22Rv1 (cell line): ENCODE results near the gene PLA2G2F.

Source experiments
- H3K27ac ChIP-seq: fragments of 450-650 bp; 2 replicates; pipeline ENCODE4 v1.5.1; 2017
- ZFX ChIP-seq: fragments of 450-650 bp; IDR thresholded peaks from 2 replicates; pipeline ENCODE4 v1.6.1; 2017; ENCODE audit warnings: antibody characterized with exemption, borderline replicate concordance
- TF ChIP-seq, protein P1 (sequence below): fragments of 450-650 bp; IDR thresholded peaks from 2 replicates; pipeline ENCODE4 v1.5.1; 2017; ENCODE audit warnings: mild to moderate bottlenecking

PLA2G2F gene

DNA sequence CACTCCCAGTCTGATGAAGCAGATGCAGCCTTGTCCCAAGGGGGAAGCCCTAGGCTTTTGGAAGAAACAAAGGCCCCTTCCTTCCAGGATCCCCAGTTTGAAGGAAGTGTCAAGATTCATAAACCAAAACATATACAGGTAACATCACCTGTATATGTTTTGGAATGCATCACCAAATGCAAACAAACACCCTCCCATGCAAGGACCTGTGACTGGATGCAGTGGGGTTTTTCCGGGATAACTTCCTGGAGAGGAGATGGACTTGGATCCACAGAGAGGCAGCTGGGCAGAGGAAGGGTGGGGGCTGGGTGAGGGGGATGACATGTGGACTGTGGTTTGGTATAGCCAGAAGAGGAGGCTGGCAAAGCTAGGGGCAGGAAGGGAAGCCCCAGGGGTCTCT is 1.5 kb upstream of the PLA2G2F start:
- TF ChIP-seq, protein P1, sequence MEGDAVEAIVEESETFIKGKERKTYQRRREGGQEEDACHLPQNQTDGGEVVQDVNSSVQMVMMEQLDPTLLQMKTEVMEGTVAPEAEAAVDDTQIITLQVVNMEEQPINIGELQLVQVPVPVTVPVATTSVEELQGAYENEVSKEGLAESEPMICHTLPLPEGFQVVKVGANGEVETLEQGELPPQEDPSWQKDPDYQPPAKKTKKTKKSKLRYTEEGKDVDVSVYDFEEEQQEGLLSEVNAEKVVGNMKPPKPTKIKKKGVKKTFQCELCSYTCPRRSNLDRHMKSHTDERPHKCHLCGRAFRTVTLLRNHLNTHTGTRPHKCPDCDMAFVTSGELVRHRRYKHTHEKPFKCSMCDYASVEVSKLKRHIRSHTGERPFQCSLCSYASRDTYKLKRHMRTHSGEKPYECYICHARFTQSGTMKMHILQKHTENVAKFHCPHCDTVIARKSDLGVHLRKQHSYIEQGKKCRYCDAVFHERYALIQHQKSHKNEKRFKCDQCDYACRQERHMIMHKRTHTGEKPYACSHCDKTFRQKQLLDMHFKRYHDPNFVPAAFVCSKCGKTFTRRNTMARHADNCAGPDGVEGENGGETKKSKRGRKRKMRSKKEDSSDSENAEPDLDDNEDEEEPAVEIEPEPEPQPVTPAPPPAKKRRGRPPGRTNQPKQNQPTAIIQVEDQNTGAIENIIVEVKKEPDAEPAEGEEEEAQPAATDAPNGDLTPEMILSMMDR, result no peak
- TF ChIP-seq ZFX, result no peak
- H3K27ac ChIP-seq, result no peak overlapping the region

DNA sequence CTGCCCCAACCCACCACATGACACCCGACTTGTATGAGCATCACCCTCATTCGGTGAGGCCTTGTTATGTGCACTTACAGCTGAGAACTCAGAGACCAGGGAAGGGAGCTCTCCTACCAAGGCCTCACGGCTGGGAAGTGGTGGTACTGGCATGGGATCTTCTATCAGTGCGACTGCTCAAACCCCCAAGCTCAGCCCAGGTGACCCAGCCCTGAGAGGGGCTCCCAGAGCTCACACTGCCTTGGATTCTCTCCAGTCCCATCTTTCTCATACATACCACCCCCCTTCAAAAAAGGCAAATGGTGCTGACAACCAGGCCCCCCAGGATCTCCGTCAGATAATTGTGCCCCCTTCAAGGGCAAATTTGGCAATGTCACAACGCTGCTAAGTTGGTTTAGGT is 777 bp upstream of the PLA2G2F start:
- H3K27ac ChIP-seq, result no peak overlapping the region
- TF ChIP-seq, protein P1, result no peak
- TF ChIP-seq ZFX, result no peak

DNA sequence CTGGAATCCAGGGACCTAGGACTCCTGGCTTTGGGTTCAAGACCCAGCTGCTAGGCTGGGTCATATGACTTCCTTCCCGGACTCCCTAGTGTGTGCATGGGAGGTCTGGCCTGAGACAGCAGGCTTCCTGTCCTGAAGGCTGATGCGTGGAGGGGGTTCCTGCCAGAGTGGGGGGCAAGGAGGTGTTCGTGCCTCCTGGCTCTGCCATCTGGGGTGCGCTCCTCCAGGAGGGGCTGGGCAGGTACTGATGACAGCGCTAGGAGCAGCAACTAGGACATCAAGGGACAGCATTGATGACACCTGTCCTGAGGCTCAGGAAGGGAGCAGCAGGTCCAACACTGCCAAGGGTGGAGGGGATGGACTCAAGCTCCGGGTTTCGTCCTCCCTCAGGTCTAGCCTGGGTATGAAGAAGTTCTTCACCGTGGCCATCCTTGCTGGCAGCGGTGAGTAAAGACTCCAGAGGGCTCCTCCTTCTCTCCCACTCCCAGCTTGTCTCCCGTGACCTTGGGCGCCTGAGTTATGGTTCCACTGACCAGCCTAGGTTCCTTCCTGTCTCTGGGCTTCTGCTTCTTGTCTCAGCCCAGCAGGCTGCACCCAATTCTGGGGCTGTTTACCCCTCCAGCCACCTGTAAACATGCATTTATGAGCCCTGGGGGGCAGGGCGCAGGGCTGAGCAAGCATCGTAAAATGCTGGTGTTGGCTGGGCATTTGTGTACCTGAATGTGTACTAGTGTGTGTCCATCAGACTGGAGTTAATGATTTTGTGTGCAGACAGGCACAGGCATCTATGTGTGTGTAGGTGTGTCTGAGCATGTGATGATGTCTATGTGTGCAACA is 871 bp downstream of the PLA2G2F start:
- no peak overlapping the region for H3K27ac ChIP-seq

GRCh38 chr1:20141001-20141400 is 1.9 kb downstream of the PLA2G2F start:
- no peak for TF ChIP-seq ZFX
- TF ChIP-seq, protein P1, result no peak
- no peak overlapping the region for H3K27ac ChIP-seq

More for the DNA sequence above, 871 bp downstream of the PLA2G2F start:
- TF ChIP-seq, protein P1, result no peak
- TF ChIP-seq ZFX, result no peak

DNA sequence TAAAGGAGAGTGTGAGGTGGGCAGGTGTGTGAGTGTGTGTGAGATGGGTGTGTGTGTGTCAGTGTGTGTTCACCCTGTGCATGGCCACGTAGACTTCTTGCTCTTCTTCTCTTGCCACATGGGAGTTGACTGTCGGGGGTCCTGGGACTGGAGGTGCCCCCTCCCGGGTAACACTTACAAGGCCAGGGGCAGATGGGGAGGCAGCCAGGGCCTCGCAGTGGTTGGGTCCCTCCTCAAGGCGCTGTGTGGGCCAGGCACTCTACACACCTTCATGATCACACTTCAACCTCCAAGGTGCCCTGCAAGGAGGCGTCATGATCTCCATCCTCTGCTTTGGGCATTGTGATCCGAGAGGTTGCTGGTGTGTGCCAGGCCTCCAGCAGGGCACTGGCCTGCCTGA is 2.3 kb downstream of the PLA2G2F start:
- H3K27ac ChIP-seq, result no peak overlapping the region
- TF ChIP-seq, protein P1, result no peak
- TF ChIP-seq ZFX, result no peak

- TF ChIP-seq, protein P1, result no peak
- TF ChIP-seq ZFX, result no peak
Measured at GRCh38 chr1:20142001-20142710, 3.0 kb downstream of the PLA2G2F start.

DNA sequence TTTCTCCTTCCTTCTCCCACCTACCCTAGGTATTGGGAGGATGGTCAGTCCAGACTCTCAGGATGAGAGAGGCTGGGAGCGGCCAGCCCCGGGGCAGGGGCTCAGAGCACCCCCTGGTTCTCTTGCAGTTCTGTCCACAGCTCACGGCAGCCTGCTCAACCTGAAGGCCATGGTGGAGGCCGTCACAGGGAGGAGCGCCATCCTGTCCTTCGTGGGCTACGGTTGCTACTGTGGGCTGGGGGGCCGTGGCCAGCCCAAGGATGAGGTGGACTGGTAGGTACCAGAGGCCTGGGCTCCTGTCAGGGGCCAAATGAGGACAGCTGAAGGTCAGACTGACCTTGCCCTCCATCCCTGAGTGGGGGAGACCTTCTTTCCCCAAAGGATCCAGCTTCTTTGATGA is 4.2 kb downstream of the PLA2G2F start:
- TF ChIP-seq, protein P1, result no peak
- no peak for TF ChIP-seq ZFX
- no peak overlapping the region for H3K27ac ChIP-seq

More at GRCh38 chr1:20142001-20142710, 3.0 kb downstream of the PLA2G2F start:
- no peak overlapping the region for H3K27ac ChIP-seq
